H9 (cell line): Measurements from ENCODE around the gene KRTAP5-11. TPM values are rescaled to one million over a fixed set of nuclear protein-coding genes. Genes with fewer than 3 reads are reported as not detected.

ENCODE experiments used
- DNase-seq: peaks from one replicate; pipeline ENCODE4 v3.0.0-alpha.2; 2017
- H2AFZ ChIP-seq: one replicate; pipeline ENCODE4 v1.6.1; 2013; ENCODE audit warnings: mild to moderate bottlenecking, low read length, control low read depth, moderate library complexity
- H2AK5ac ChIP-seq: 2 replicates; pipeline ENCODE4 v1.6.1; 2013; ENCODE audit warnings: low read length, control low read depth, mixed read lengths; ENCODE audit not compliant: insufficient read length
- H2BK120ac ChIP-seq: one replicate; pipeline ENCODE4 v1.6.1; 2013; ENCODE audit warnings: low read depth, mild to moderate bottlenecking, low read length, control low read depth, inconsistent platforms; ENCODE audit not compliant: poor library complexity, severe bottlenecking
- H2BK12ac ChIP-seq: 2 replicates; pipeline ENCODE4 v1.6.1; 2013; ENCODE audit warnings: low read length, control low read depth, mixed read lengths, low read depth; ENCODE audit not compliant: insufficient read length
- H2BK15ac ChIP-seq: 2 replicates; pipeline ENCODE4 v1.6.1; 2013; ENCODE audit warnings: low read depth, low read length, control low read depth
- H2BK20ac ChIP-seq: one replicate; pipeline ENCODE4 v1.6.1; 2013; ENCODE audit warnings: low read depth, mild to moderate bottlenecking, low read length, control low read depth, inconsistent platforms; ENCODE audit not compliant: poor library complexity, severe bottlenecking
- H2BK5ac ChIP-seq: 2 replicates; pipeline ENCODE4 v1.6.1; 2013; ENCODE audit warnings: low read length, control low read depth, mixed read lengths; ENCODE audit not compliant: insufficient read length
- H3K14ac ChIP-seq: 2 replicates; pipeline ENCODE4 v1.6.1; 2013; ENCODE audit warnings: low read length, control low read depth; ENCODE audit not compliant: insufficient read depth
- H3K18ac ChIP-seq: 2 replicates; pipeline ENCODE4 v1.6.1; 2013; ENCODE audit warnings: low read depth, mild to moderate bottlenecking, mixed read lengths, low read length, control low read depth; ENCODE audit not compliant: insufficient read length
- H3K23ac ChIP-seq: 2 replicates; pipeline ENCODE4 v1.6.1; 2013; ENCODE audit warnings: low read length, control low read depth, mixed read lengths, low read depth; ENCODE audit not compliant: insufficient read length
- H3K23me2 ChIP-seq: 2 replicates; pipeline ENCODE4 v1.6.1; 2013; ENCODE audit warnings: low read depth, mild to moderate bottlenecking, mixed read lengths, low read length, control low read depth; ENCODE audit not compliant: insufficient read length, poor library complexity, severe bottlenecking
- H3K27ac ChIP-seq: 2 replicates; pipeline ENCODE4 v1.5.1; 2013; ENCODE audit warnings: low read length, control low read depth, mixed read lengths, low read depth; ENCODE audit not compliant: insufficient read length
- H3K27me3 ChIP-seq: 2 replicates; pipeline ENCODE4 v1.6.1; 2013; ENCODE audit warnings: low read length, control low read depth, inconsistent platforms; ENCODE audit not compliant: insufficient read depth
- H3K4ac ChIP-seq: 2 replicates; pipeline ENCODE4 v1.6.1; 2013; ENCODE audit warnings: low read depth, mild to moderate bottlenecking, control low read depth, inconsistent platforms, low read length, moderate library complexity
- H3K4me1 ChIP-seq: 2 replicates; pipeline ENCODE4 v1.6.1; 2013; ENCODE audit warnings: low read length, control low read depth, inconsistent platforms; ENCODE audit not compliant: insufficient read depth
- H3K4me2 ChIP-seq: 2 replicates; pipeline ENCODE4 v1.6.1; 2013; ENCODE audit warnings: low read length, control low read depth, mixed read lengths; ENCODE audit not compliant: insufficient read length, insufficient read depth
- H3K56ac ChIP-seq: 2 replicates; pipeline ENCODE4 v1.6.1; 2013; ENCODE audit warnings: low read depth, mild to moderate bottlenecking, mixed read lengths, low read length, control low read depth; ENCODE audit not compliant: insufficient read length
- H3K79me1 ChIP-seq: 2 replicates; pipeline ENCODE4 v1.6.1; 2013; ENCODE audit warnings: low read depth, mild to moderate bottlenecking, moderate library complexity, low read length, control low read depth, inconsistent platforms; ENCODE audit not compliant: insufficient read depth, poor library complexity, severe bottlenecking
- H3K79me2 ChIP-seq: 2 replicates; pipeline ENCODE4 v1.6.1; 2013; ENCODE audit warnings: low read length, control low read depth, inconsistent platforms; ENCODE audit not compliant: insufficient read depth
- H3K9ac ChIP-seq: 2 replicates; pipeline ENCODE4 v1.6.1; 2013; ENCODE audit warnings: low read length, control low read depth, mixed read lengths; ENCODE audit not compliant: insufficient read length; ENCODE audit errors: extremely low read depth
- H3K9me3 ChIP-seq: one replicate; pipeline ENCODE4 v1.6.1; 2013; ENCODE audit warnings: low read depth, low read length, inconsistent platforms; ENCODE audit not compliant: control insufficient read depth
- H3T11ph ChIP-seq: one replicate; pipeline ENCODE4 v1.6.1; 2013; ENCODE audit warnings: mild to moderate bottlenecking, low read length, control low read depth, inconsistent platforms
- H4K20me1 ChIP-seq: one replicate; pipeline ENCODE4 v1.6.1; 2013; ENCODE audit not compliant: control insufficient read depth, insufficient read length, insufficient read depth
- H4K5ac ChIP-seq: 2 replicates; pipeline ENCODE4 v1.6.1; 2013; ENCODE audit warnings: low read depth, mild to moderate bottlenecking, mixed read lengths, low read length, control low read depth; ENCODE audit not compliant: insufficient read length
- H4K8ac ChIP-seq: replicated peaks from 2 replicates; pipeline ENCODE4 v1.6.1; 2013; ENCODE audit warnings: low read length, control low read depth, mixed read lengths, low read depth; ENCODE audit not compliant: insufficient read length
- H4K91ac ChIP-seq: 2 replicates; pipeline ENCODE4 v1.6.1; 2013; ENCODE audit warnings: low read depth, mild to moderate bottlenecking, moderate library complexity, mixed read lengths, low read length, control low read depth; ENCODE audit not compliant: insufficient read length
- H3K27ac Mint-ChIP-seq, 3 experiments: 2 replicates in 2 of 3; 3 replicates in 1 of 3; pipeline ENCODE4 v1.8.0; 2020 to 2021; ENCODE audit warnings: mixed read lengths in 3 of 3, mild to moderate bottlenecking in 1 of 3, moderate library complexity in 1 of 3
- H3K27me3 Mint-ChIP-seq: 2 replicates; pipeline ENCODE4 v1.8.0; 2021; ENCODE audit warnings: low read depth, mild to moderate bottlenecking, moderate library complexity, mixed read lengths
- H3K36me3 Mint-ChIP-seq, 3 experiments: 2 replicates in 2 of 3; 3 replicates in 1 of 3; pipeline ENCODE4 v1.8.0; 2020 to 2021; ENCODE audit warnings: low read depth in 3 of 3, mixed read lengths in 3 of 3; ENCODE audit not compliant: insufficient read depth in 1 of 3
- H3K4me1 Mint-ChIP-seq, 2 experiments: 2 replicates each; pipeline ENCODE4 v1.8.0; 2020; ENCODE audit warnings: mixed read lengths in 2 of 2
- H3K4me3 Mint-ChIP-seq, 2 experiments: 2 replicates in 1 of 2; 3 replicates in 1 of 2; pipeline ENCODE4 v1.8.0; 2020 to 2021; ENCODE audit warnings: mild to moderate bottlenecking in 2 of 2, mixed read lengths in 2 of 2, moderate library complexity in 1 of 2
- H3K9me3 Mint-ChIP-seq, 2 experiments: 2 replicates in 1 of 2; 3 replicates in 1 of 2; pipeline ENCODE4 v1.8.0; 2020; ENCODE audit warnings: mild to moderate bottlenecking in 2 of 2, mixed read lengths in 2 of 2, moderate library complexity in 1 of 2
- CTCF ChIP-seq: fragments of 200-600 bp; sonication (generic); conservative IDR thresholded peaks from 3 replicates; pipeline ENCODE4 v1.8.0; 2021; ENCODE audit warnings: antibody characterized with exemption, mild to moderate bottlenecking
- WGBS: extraction: QIAGEN DNeasy Blood & Tissue Kit; methylation state at CpG from one replicate; pipeline ENCODE4 v1.1.7; 2013; ENCODE audit warnings: missing lambda C conversion rate, low lambda C conversion rate, mixed read lengths; ENCODE audit not compliant: insufficient read length; ENCODE audit errors: extremely low coverage; 5-methylcytosine and 5-hydroxymethylcytosine counted together
- total RNA-seq: library from RNA; stranded (reverse); gene quantifications from 2 replicates; pipeline ENCODE4 v1.2.1, GENCODE V29; 2021

KRTAP5-11 gene
- total RNA-seq, 1 experiment from 2014 or later, result not detected

- WGBS, result no CpG with 5 or more reads among the region's 1 CpG
- Histone ChIP-seq H2AK5ac (no peak overlapping the region), H3K9ac (no peak overlapping the region), H3K18ac (no peak overlapping the region), H3K79me1 (no peaks in the 10 kb centered on the region), H3K4me1 (no peaks in the 10 kb centered on the region), H3K23me2 (no peaks in the 10 kb centered on the region), H3K14ac (no peak overlapping the region), H3K23ac (no peak overlapping the region), H2BK15ac (no peak overlapping the region), H4K5ac (no peak overlapping the region), H2BK120ac (no peak overlapping the region), H2BK12ac (no peak overlapping the region), H4K91ac (no peak overlapping the region), H4K20me1 (no peaks in the 10 kb centered on the region), H3T11ph (no peak overlapping the region), H2BK20ac (no peak overlapping the region), H3K27me3 (no peaks in the 10 kb centered on the region), H3K4ac (no peak overlapping the region), H2AFZ (no peak overlapping the region), H3K27ac (no peak overlapping the region), H4K8ac (no peak overlapping the region), H3K4me2 (no peak overlapping the region), H2BK5ac (no peak overlapping the region), H3K9me3 (no peaks in the 10 kb centered on the region), H3K56ac (no peak overlapping the region), H3K79me2 (no peaks in the 10 kb centered on the region)
- H3K36me3 Mint-ChIP-seq, result peaks cover 2 to 6% (median 5%) of the 10 kb centered on the region in 3 experiments; a peak in 4 of 7 replicates
- TF ChIP-seq CTCF, result no peak
- no peak overlapping the region for H3K27ac Mint-ChIP-seq
- H3K27me3 Mint-ChIP-seq, result peaks cover 19% of the 10 kb centered on the region
- H3K9me3 Mint-ChIP-seq, result peaks cover 24 to 25% of the 10 kb centered on the region in 2 experiments
- no peak overlapping the region for H3K4me3 Mint-ChIP-seq
- DNase-seq, result no peak
- peaks cover 6 to 7% of the 10 kb centered on the region in 2 experiments for H3K4me1 Mint-ChIP-seq
These were observed 23.7 kb downstream of the KRTAP5-11 start for GRCh38 chr11:71558996-71559395.
